GM12892 (cell line): ENCODE data around the gene PID1.

Experiments
- DNase-seq: peaks from one replicate; pipeline ENCODE4 v3.0.0; 2011; ENCODE audit not compliant: insufficient read length
- FAIRE-seq: peaks from 2 replicates; lab custom pipeline; 2011; peaks lifted over from hg19 to GRCh38; lab: Jason Lieb, UNC
- POLR2A ChIP-seq: IDR thresholded peaks from 2 replicates; pipeline ENCODE4 v1.6.1; 2011; ENCODE audit warnings: low read depth, low read length, control low read depth
- POLR2AphosphoS5 ChIP-seq: IDR thresholded peaks from 2 replicates; pipeline ENCODE4 v1.6.1; 2011; ENCODE audit warnings: low read depth, low read length, control low read depth
- TAF1 ChIP-seq: IDR thresholded peaks from 2 replicates; pipeline ENCODE4 v1.6.1; 2011; ENCODE audit warnings: low read depth, mild to moderate bottlenecking, control low read depth, low read length, borderline replicate concordance

PID1 gene

DNA sequence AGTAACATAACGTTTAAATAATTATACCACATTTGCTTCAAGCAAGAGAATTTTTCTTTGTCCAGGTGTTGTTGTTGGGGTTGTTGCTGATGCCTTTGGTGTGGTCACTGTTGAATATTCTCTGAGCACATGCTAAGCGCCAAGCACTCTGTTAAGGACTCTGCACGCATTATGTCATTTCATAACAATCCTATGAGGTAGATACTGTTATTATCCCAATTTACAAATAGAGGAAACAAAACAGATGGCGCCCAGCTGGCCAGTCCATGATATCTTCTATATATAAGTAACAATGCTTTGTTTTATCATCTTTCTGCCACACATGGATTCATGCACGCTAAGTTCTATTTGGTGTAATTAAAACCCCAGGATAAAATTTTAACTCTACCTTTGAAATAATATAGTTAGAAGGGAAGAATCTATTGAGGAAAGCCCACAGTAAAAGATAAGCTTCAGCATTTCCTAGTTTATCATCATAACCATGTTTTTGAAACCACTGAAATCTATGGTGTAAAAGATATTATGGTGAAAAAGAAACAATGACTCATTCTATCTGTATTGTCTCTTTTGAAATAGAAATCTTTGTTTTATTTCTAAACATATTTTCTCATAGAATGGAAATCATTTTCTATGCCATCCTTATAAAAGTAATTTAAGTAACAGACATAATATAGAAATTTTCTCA is 199.7 kb downstream of the PID1 start:
- DNase-seq (no peak), FAIRE-seq (no peak)
- TF ChIP-seq POLR2AphosphoS5 (no peak), POLR2A (no peak), TAF1 (no peak)

DNA sequence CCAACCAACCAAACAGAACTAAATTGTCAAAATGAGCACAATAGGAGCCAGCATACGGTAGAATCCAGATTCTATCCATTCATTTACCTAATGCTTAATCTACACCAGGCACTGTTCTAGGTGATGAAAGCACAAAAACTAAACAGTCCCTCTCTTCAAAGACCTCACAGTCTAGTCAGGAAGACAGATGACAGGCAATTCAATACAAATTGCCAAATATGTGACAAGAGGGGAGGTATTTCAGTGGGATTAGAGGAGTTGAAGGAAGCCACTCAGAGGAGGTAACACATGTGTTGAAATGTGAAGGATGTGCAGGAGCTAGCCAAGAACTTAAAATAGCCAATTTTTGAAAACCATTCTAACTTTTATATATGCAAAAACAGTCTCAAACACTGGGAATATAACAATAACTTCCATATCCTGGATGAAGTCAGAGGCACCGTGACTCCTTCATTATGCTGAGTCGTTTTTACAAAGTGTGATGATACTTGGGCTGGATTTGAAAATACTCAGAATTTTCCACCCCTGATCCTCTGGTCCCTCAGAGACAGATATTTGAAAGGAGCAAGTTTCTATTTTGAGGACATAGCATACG is 204.9 kb downstream of the PID1 start:
- no peak for TF ChIP-seq TAF1
- TF ChIP-seq POLR2AphosphoS5: no peak
- TF ChIP-seq POLR2A: no peak
- DNase-seq (no peak), FAIRE-seq (no peak)

DNA sequence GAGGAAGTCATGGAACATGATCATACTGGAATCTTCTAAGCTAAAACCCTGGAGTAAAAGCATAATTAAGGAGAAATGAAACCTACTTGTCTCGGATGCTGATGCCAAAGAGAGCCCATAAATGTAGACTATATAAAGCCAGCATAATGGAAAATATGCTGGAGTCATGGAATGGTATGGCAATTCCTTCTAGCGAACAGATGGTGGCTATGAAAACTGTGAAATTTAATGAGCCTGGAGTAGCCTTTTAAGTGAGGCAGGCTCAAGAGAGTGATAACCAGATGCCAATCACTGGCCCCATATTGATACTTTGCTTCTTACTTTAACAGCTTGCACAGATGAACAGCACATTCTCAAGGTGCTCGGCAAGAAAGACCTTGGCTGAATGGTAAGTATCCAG is 206.3 kb downstream of the PID1 start:
- TF ChIP-seq POLR2A: no peak
- TF ChIP-seq TAF1: no peak
- TF ChIP-seq POLR2AphosphoS5: no peak
- no peak for FAIRE-seq
- DNase-seq: no peak

DNA sequence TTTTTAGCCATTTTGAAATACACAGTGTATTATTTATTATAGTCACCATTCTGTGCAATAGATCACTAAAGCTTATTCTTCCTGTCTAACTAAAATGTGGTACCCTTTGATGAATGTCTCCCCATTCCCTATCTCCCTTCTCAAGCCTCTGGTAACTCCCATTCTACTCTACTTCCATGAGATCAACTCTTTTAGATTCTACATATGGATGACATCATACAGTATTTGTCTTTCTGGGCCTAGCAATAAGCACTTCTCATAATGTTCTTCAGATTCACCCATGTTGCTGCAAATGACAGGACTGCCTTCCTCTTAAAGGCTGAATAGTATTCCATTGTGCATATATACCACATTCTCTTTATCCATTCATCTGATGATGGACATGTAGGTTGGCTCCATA is 210.9 kb downstream of the PID1 start:
- no peak for FAIRE-seq
- TF ChIP-seq POLR2A: no peak
- TF ChIP-seq TAF1: no peak
- no peak for TF ChIP-seq POLR2AphosphoS5
- DNase-seq: no peak

DNA sequence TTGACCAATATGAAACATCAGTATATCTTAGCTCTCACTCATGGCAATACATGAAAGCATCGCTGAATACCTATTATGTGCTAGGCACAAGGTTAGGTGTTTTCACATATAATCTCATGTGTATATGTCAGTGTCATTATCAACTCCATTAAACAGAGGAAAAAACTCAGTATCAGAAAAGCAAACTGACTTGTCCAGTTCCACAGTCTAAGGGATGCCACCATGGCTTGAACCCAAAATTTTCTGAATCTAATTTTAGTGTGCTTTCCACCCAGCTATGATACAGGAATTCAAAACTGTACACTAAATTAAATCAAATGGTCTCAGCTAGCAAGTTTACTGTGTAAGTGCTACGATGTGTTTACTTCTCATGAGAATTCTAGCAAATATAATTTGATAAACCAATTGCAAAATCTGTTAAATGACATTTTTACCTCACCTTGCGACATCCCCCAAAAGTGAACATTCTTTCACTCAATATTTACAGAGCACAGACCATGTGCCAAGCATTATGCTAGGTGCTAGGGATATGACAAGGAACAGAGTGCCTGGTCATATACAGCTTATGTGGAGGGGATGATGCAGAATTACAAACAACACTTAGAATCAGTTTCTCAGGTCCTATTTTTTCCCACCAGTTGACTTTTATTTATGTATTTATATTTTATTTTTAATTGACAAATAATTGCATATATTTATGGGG is 211.6 kb downstream of the PID1 start:
- no peak for DNase-seq
- TF ChIP-seq POLR2AphosphoS5 (no peak), POLR2A (no peak), TAF1 (no peak)
- no peak for FAIRE-seq

DNA sequence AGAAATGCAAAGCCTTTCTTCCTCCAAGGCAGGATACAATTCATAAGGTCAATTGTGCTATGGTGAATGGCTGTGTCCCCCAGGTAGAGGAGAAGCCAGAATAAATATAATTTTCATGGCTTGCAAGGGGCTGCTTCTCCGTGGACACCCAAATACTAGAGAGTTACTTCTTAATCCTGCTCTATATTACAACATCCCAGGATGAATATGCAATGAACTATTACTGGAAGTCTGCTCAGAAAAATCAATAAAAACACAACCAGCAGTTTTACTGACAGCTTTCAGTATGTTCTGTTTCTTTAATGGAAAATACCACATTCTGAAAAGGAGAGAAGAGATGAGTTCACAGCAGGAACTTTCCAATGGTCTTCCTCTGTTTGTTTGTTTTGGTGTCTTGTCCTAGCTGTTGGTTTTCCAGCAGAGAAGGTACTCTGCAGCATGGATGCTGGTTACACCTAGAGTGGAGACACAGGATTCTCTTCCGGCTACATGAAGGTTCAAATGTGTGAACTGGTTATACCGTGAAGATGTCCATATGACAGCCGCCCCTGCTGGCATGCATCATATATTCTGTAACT is 213.0 kb downstream of the PID1 start:
- DNase-seq (no peak), FAIRE-seq (no peak)
- TF ChIP-seq POLR2A (no peak), POLR2AphosphoS5 (no peak), TAF1 (no peak)

DNA sequence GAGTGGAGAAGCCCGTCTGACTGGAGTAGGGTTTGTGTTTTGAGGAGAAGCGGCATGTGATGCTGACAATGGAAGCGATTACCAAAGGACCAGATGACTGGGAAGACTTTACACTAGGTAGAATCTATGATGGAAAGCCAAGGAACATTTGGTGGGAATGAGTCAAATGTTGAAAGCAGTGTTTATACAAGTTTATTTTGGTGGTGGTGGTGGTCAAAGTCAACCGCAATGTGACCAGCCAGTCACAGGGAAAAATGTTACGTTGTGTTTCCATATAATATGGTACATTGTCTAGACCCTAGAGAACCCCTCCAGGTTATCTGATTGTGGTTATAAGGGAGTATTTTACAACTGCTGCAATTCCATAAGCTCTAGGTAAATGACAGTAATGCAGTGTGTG is 216.8 kb downstream of the PID1 start:
- DNase-seq: no peak
- FAIRE-seq: no peak
- TF ChIP-seq TAF1: no peak
- TF ChIP-seq POLR2AphosphoS5: no peak
- TF ChIP-seq POLR2A: no peak

DNA sequence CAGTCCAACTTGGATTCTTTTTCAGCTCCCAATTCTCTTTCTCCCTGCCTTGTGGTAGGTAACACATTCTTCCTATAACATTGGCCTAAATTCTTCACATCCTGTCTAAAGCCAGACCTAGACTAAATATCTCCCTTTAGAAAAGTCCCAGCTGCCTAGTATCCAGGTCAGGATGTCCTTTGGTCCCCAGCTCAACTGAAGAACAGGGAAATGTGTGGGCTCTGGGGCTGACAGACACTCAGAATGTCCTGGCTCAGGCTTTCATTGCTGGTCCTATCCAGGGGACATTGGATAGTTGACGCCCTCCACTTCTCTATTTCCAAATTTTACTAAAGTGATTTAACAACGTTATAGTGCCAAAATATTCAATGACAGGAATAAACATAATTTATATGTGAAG is 219.3 kb downstream of the PID1 start:
- DNase-seq: no peak

DNA sequence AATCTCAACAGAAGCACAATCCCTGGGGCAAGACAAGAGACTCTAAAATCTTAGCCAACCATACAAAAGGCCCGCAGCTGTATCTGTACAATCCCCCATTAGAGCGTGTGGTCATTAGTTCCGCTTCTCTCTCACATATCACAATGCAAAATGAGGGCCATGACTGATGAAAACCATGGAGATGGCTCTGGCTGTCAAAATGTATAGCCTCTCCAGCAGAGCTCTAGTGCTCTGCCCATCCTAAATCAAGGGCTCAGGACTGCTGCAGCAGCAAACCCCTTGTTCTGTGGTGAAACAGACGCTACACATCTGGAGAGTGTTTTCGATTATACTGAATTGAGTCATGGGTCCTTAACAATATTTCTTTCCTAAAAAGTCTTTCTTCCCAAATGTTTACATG is 221.0 kb downstream of the PID1 start:
- no peak for FAIRE-seq
- DNase-seq: no peak
- TF ChIP-seq POLR2A: no peak
- no peak for TF ChIP-seq TAF1
- no peak for TF ChIP-seq POLR2AphosphoS5

More for the DNA sequence above, 219.3 kb downstream of the PID1 start:
- FAIRE-seq: no peak
- TF ChIP-seq POLR2A (no peak), TAF1 (no peak), POLR2AphosphoS5 (no peak)

DNA sequence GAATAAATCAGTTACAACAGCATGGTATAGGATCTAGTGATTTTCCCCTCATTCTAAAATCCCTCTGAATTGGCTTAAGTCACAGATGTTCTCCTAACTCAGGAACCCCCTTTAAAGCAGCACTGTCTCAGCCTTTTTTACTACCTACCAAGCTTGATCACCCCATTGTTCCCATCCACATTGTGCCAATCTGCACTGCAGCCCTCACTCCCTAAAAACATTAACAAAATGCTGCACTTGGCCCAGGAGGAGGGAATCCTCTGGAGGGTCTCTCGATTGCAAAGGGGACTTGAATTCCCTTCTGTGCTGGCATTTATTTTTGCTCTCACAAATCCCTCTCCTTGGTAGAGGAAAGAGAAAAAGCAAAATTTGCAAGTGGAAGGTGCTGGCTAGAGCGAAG is 223.0 kb downstream of the PID1 start:
- TF ChIP-seq TAF1 (no peak), POLR2A (no peak), POLR2AphosphoS5 (no peak)
- DNase-seq: no peak
- FAIRE-seq: no peak

DNA sequence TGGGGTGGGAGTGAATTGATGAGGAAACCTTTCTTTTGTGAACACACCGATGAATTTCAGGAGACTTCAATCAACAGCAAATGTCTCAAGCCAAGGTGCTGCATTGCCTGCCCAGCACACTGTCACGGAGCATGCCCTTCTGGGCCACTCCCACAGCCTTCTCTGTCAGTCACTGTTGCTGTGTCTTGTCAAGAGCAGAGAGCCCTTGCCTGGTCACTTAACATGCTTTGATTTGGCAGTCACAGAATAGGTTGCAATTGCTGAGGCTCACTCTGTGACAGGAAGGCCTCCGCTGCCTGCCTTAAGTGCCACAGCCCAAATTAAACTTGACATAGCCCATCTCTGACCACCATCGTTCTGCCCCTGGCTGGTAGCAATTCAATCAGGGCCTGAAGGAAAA is 225.4 kb downstream of the PID1 start:
- FAIRE-seq: no peak
- no peak for DNase-seq
- TF ChIP-seq TAF1: no peak
- TF ChIP-seq POLR2A: no peak
- no peak for TF ChIP-seq POLR2AphosphoS5

DNA sequence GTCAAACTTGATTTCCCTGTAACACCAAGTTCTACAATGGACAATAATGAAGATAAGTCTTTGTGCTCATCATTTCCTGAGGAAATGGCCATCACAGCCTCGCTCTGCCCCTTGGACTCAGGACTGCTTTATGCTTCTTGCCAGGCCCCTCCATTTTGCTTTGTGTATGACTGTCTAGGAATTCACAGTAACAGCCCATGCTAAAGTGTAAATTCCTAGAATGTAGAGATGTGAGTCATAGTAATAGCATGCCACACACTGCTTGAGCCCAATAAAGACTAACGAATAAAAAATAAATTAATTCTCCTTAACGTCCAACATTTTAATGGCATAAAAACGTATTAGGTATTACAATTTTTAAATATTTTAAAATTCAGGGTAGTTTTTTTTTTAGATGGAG is 226.5 kb downstream of the PID1 start:
- DNase-seq: no peak
- TF ChIP-seq POLR2AphosphoS5 (no peak), POLR2A (no peak), TAF1 (no peak)
- no peak for FAIRE-seq
